Nephron (organoid): ENCODE results near the gene LCLAT1.
"Not testable (repeated sequence)": the region's sequence is repeated elsewhere in the genome, so short reads cannot be mapped to it uniquely, and the experiment has no call there.

Experiments
- H3K27ac Mint-ChIP-seq, 3 experiments: 2 replicates each; pipeline ENCODE4 v1.8.0; 2020; ENCODE audit warnings: mixed read lengths in 3 of 3, mild to moderate bottlenecking in 2 of 3, moderate library complexity in 1 of 3
- H3K27me3 Mint-ChIP-seq: 2 replicates; pipeline ENCODE4 v1.8.0; 2021; ENCODE audit warnings: low read depth, mild to moderate bottlenecking, moderate library complexity, mixed read lengths
- H3K36me3 Mint-ChIP-seq: 2 replicates; pipeline ENCODE4 v1.8.0; 2020; ENCODE audit warnings: low read depth, mixed read lengths
- H3K4me1 Mint-ChIP-seq: 2 replicates; pipeline ENCODE4 v1.8.0; 2020; ENCODE audit warnings: mixed read lengths
- H3K4me3 Mint-ChIP-seq, 3 experiments: 2 replicates each; pipeline ENCODE4 v1.8.0; 2020; ENCODE audit warnings: mild to moderate bottlenecking in 3 of 3, mixed read lengths in 3 of 3, moderate library complexity in 2 of 3
- H3K9me3 Mint-ChIP-seq: 2 replicates; pipeline ENCODE4 v1.8.0; 2020; ENCODE audit warnings: mixed read lengths
- TF ChIP-seq, protein P1 (sequence below), 3 experiments: fragments of 200-600 bp; sonication (generic); IDR thresholded peaks; one replicate each; pipeline ENCODE4 v1.5.0; 2021; ENCODE audit warnings: antibody characterized with exemption in 3 of 3; ENCODE audit not compliant: unreplicated experiment in 3 of 3

Gene LCLAT1

DNA sequence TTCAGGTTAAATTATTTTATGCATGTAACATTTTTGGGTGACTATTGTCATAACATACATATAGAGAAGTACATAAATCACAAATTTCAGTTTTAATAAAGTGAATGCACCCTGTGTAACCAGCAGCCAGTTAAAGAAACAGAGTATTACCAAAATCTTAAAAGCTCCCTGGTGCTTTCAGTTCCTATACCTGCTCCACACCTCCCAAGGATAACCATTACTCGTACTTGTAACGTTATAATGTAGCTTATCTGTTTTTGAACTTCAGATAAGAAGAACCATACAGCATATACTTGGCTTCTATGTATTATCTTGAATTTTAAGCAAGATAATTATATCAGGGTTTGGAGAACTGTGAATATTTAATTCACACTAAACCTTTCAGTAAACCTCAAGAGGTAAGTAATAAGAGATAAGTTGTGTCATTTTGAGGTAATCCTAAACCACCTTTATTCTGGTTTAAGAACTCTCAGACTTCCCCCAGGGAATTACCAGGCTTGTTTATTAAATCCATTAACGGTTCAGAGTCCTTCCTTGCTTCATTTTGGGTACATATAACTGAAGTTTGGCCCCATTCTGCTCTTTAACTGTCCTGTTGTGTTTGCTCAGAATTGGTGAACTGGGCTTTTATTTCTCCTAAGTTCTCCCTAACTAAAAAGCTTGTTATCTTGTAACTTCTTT is 58.6 kb downstream of the LCLAT1 start:
- Mint-ChIP-seq H3K36me3 (peaks cover 40% of the 10 kb centered on the region), H3K9me3 (peaks cover 31% of the 10 kb centered on the region), H3K4me1 (peaks cover 22% of the 10 kb centered on the region), H3K27me3 (no peaks in the 10 kb centered on the region), H3K4me3 (no peak overlapping the region), H3K27ac (no peak overlapping the region)
- TF ChIP-seq, protein P1, sequence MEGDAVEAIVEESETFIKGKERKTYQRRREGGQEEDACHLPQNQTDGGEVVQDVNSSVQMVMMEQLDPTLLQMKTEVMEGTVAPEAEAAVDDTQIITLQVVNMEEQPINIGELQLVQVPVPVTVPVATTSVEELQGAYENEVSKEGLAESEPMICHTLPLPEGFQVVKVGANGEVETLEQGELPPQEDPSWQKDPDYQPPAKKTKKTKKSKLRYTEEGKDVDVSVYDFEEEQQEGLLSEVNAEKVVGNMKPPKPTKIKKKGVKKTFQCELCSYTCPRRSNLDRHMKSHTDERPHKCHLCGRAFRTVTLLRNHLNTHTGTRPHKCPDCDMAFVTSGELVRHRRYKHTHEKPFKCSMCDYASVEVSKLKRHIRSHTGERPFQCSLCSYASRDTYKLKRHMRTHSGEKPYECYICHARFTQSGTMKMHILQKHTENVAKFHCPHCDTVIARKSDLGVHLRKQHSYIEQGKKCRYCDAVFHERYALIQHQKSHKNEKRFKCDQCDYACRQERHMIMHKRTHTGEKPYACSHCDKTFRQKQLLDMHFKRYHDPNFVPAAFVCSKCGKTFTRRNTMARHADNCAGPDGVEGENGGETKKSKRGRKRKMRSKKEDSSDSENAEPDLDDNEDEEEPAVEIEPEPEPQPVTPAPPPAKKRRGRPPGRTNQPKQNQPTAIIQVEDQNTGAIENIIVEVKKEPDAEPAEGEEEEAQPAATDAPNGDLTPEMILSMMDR (IDR thresholded peaks at IDR 0.05; ENCODE audit: unreplicated experiment in 3 of 3): no peak

DNA sequence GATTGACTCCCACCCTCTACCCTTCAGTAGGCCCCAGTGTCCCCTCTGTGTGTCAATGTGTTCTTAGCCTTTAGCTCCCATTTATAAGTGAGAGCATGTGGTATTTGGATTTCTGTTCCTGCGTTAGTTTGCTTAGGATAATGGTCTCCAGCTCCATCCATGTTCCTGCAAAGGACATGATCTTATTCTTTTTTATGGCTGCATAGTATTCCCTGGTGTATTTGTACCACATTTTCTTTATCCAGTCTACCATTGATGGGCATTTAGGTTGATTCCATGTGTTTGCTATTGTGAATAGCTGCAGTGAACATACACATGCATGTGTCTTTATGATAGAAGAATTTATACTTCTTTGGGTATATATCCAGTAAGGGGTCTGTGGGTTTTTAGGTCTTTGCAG is 60.4 kb downstream of the LCLAT1 start:
- Mint-ChIP-seq H3K36me3 (peaks cover 23% of the 10 kb centered on the region), H3K4me1 (peaks cover 40% of the 10 kb centered on the region), H3K9me3 (peaks cover 18% of the 10 kb centered on the region)
- not testable (repeated sequence) for H3K27ac Mint-ChIP-seq, H3K4me3 Mint-ChIP-seq, H3K27me3 Mint-ChIP-seq

DNA sequence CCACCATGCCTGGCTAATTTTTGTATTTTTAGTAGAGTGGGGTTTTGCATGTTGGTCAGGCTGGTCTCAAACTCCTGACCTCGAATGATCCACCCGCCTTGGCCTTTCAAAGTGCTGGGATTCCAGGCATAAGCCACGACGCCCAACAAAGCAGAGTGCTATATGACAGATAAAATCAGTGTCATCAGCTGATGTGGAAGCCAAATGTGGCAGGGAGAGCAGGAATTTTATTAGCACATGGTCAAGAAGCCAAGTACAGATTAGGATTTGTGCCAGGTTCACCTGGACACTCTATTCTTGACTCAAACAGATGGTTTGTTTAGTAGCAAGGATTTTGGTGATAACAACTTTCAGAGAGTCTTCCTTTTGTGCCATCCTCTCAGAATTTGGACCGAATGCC is 62.7 kb downstream of the LCLAT1 start:
- peaks cover 16% of the 10 kb centered on the region for H3K36me3 Mint-ChIP-seq
- peaks cover 15% of the 10 kb centered on the region for H3K9me3 Mint-ChIP-seq
- TF ChIP-seq, protein P1 (IDR thresholded peaks at IDR 0.05; ENCODE audit: unreplicated experiment in 3 of 3): no peak
- peak overlapping the region in 1 of 3 experiments; percentile 18 for H3K27ac Mint-ChIP-seq
- H3K27me3 Mint-ChIP-seq: no peaks in the 10 kb centered on the region
- peaks cover 51% of the 10 kb centered on the region for H3K4me1 Mint-ChIP-seq
- no peak overlapping the region for H3K4me3 Mint-ChIP-seq

DNA sequence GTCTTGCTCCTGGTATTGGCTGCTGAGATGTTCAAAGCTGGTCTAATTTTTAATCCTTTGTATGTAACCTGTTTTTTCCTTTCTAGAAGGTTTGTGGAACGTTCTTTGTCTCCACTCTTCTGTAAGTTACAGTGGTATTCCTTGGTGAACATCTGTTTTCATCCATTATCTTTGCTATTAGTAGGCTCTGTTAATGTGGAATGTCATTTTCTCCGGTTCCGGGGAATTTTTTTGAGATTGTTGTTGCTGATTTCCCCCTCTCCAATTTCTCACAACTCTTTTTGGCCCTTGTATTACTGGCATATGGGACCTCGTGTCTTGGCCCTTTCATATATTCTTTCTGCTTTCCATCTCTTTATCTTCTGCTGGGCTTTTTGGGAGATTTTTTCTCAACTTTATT is 63.4 kb downstream of the LCLAT1 start:
- Mint-ChIP-seq H3K9me3 (peaks cover 15% of the 10 kb centered on the region), H3K4me1 (peaks cover 52% of the 10 kb centered on the region), H3K36me3 (peaks cover 16% of the 10 kb centered on the region), H3K27me3 (no peaks in the 10 kb centered on the region), H3K27ac (peak overlapping the region; percentile 6 to 73 (median 18)), H3K4me3 (no peak overlapping the region)
- TF ChIP-seq, protein P1 (IDR thresholded peaks at IDR 0.05; ENCODE audit: unreplicated experiment in 3 of 3): no peak

DNA sequence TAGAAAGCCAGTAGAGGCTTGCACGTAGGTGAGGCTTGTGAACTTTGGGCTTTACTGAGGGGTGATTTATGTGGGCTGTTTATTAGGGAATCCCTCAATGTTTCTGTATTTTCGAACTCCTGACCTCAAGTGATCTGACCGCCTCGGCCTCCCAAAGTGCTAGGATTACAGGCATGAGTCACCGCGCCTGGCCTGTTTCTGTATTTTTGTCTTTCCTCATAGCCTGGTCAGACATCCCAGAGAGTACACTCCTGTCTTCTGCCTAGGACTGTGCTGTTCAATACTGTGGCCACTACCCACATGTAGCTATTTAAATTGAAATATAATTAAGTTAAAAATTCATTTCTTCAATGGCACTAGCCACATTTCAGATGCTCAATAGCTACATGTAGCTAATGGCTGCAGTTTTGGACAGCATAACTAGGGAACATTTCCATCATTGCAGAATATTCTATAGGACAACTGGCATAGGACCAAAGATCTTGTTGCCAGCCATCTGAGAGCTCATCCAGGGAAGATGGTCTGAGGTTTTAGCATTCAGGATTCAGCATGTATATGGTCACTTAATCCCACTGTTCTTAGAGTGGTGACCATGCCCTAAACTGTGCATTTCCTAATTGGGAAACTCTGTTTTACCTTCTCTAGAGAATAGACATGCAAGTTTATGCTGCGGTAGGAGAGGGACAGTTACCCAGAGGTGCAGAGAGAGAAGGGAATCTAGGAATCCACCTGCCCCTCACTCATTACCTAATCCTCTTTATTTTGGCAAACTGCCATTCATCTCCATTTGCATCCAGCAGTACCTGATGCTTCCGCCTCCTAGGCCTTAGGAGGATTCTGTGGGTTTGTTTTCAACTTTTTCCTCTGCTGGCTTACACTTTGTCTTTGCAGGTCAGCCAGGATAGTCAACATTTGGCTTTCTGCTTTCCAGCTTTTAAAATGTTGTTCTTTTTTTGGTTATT is 64.4 kb downstream of the LCLAT1 start:
- Mint-ChIP-seq H3K36me3 (peaks cover 16% of the 10 kb centered on the region), H3K9me3 (peaks cover 15% of the 10 kb centered on the region), H3K27me3 (no peaks in the 10 kb centered on the region), H3K4me1 (peaks cover 57% of the 10 kb centered on the region), H3K4me3 (no peak overlapping the region), H3K27ac (peak overlapping the region; percentile 18 to 73 (median 22))
- TF ChIP-seq, protein P1 (IDR thresholded peaks at IDR 0.05; ENCODE audit: unreplicated experiment in 3 of 3): no peak

DNA sequence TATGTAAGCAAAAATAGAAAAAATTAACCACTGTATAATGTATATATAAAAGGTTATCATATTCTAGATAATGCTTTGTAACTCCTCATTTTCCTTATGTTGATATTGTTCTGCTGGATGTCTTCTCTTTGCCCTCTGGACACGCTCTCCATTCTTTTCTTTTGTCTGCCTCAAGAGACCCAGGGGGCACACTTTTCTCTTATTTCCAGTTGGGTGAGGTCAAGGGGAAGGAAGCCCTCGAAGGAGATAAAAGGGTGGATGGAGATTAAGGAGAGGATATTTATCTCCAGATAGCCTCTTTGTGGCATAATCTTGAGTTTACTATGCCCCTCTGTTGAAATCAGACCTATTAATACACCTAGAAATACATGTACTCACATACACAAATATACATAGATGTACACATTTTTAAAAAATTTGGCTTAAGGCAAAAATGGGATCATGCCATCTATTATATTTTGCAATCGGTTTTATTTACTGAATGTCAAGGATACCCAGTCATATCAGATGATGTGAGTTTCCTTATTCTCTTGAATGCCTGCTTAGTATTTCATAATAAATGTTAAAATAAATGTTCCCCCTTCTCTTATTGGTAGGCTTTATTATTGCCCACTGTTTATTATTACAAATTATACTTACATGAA is 65.3 kb downstream of the LCLAT1 start:
- H3K9me3 Mint-ChIP-seq: peaks cover 15% of the 10 kb centered on the region
- H3K4me1 Mint-ChIP-seq: peaks cover 57% of the 10 kb centered on the region
- H3K27ac Mint-ChIP-seq: no peak overlapping the region
- no peak overlapping the region for H3K4me3 Mint-ChIP-seq
- peaks cover 20% of the 10 kb centered on the region for H3K36me3 Mint-ChIP-seq
- H3K27me3 Mint-ChIP-seq: no peaks in the 10 kb centered on the region
- TF ChIP-seq, protein P1 (IDR thresholded peaks at IDR 0.05; ENCODE audit: unreplicated experiment in 3 of 3): no peak

DNA sequence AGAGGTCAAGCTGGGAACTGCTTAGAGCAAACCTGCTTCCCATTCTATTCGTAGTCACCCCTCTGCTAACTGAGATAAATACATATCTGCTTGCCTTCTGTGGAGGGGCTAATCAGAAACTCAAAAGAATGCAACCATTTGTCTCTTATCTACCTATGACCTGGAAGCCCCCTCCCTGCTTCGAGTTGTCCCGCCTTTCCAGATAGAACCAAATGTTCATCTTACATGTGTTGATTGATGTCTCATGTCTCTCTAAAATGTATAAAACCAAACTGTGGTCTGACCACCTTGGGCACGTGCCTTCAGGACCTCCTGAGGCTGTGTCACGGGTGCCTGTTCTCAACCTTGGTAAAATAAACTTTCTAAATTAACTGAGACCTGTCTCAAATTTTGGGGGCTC is 66.6 kb downstream of the LCLAT1 start:
- Mint-ChIP-seq H3K27ac (peak overlapping the region; percentile 6 to 79 (median 26)), H3K4me1 (peaks cover 57% of the 10 kb centered on the region), H3K36me3 (peaks cover 20% of the 10 kb centered on the region), H3K9me3 (peaks cover 14% of the 10 kb centered on the region)
- H3K27me3 Mint-ChIP-seq, H3K4me3 Mint-ChIP-seq: not testable (repeated sequence)
